ENCODE results near the gene SGCG.

DNA sequence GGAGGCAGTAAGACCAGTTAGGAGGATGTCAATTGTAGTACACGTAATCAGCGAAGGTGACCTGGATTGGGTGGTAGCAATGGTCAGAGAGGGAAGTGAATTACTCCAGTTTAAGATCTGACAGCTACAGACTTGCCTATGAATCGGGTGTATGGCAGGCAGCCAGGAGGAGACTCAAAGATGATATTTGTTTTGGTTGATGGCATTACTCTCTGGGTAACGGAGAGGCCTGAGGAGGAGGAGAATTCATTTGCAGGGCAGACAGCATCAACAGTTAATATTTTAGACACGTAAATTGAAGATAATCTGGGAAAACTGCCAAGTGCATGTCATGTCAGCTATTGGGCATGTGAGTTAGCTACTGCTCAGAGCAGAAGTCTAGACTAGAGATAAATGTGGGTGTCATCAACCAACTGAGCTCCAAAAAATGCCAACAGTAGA, 109.2 kb downstream of the SGCG start:
- no peak for TF ChIP-seq POLR2AphosphoS5 (IDR thresholded peaks at IDR 0.05)
- TF ChIP-seq, protein P1, sequence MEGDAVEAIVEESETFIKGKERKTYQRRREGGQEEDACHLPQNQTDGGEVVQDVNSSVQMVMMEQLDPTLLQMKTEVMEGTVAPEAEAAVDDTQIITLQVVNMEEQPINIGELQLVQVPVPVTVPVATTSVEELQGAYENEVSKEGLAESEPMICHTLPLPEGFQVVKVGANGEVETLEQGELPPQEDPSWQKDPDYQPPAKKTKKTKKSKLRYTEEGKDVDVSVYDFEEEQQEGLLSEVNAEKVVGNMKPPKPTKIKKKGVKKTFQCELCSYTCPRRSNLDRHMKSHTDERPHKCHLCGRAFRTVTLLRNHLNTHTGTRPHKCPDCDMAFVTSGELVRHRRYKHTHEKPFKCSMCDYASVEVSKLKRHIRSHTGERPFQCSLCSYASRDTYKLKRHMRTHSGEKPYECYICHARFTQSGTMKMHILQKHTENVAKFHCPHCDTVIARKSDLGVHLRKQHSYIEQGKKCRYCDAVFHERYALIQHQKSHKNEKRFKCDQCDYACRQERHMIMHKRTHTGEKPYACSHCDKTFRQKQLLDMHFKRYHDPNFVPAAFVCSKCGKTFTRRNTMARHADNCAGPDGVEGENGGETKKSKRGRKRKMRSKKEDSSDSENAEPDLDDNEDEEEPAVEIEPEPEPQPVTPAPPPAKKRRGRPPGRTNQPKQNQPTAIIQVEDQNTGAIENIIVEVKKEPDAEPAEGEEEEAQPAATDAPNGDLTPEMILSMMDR (IDR thresholded peaks at IDR 0.05): no peak

Measured in breast epithelium (tissue), 3 donors.